K562 (cell line): Measurements from ENCODE around the gene PPP1R9B. TPM values are rescaled to one million over a fixed set of nuclear protein-coding genes. Genes with fewer than 3 reads are reported as not detected.

Source experiments
- AFF4 ChIP-seq: sonication (generic); formaldehyde crosslinking; IDR thresholded peaks from 2 replicates; pipeline ENCODE4 v1.8.0; 2023; ENCODE audit warnings: mild to moderate bottlenecking, missing genetic modification reagents
- ARID1B ChIP-seq: fragments of 450-650 bp; IDR thresholded peaks from 2 replicates; pipeline ENCODE4 v1.6.1; 2016; ENCODE audit warnings: antibody characterized with exemption, mild to moderate bottlenecking, inconsistent platforms
- ARID2 ChIP-seq: fragments of 450-650 bp; IDR thresholded peaks from 2 replicates; pipeline ENCODE4 v1.6.1; 2017; ENCODE audit warnings: antibody characterized with exemption, mild to moderate bottlenecking
- HMBOX1 ChIP-seq: sonication (generic); IDR thresholded peaks from 2 replicates; pipeline ENCODE4 v1.6.1; 2016
- ID3 ChIP-seq, 2 experiments: fragments of 250-450 bp in 1 of 2; fragments of 450-650 bp in 1 of 2; sonication (Bioruptor Pico) in 1 of 2; IDR thresholded peaks; 2 replicates each; pipeline versions ENCODE4 v1.6.1 to v1.8.0; 2016 to 2021; ENCODE audit warnings: mild to moderate bottlenecking in 2 of 2, moderate library complexity in 2 of 2, missing compliant biosample characterization in 1 of 2, missing genetic modification characterization in 1 of 2
- KDM1A ChIP-seq, 2 experiments: fragments of 450-650 bp; IDR thresholded peaks; 2 replicates each; pipeline ENCODE4 v1.6.1; 2016; ENCODE audit warnings: mild to moderate bottlenecking in 2 of 2
- POLR2B ChIP-seq: fragments of 450-650 bp; IDR thresholded peaks from 2 replicates; pipeline ENCODE4 v1.6.1; 2018; ENCODE audit warnings: low read depth; ENCODE audit not compliant: partially characterized antibody
- RB1 ChIP-seq: fragments of 450-650 bp; IDR thresholded peaks from 2 replicates; pipeline ENCODE4 v1.6.1; 2017; ENCODE audit warnings: low read depth, mild to moderate bottlenecking
- RFX5 ChIP-seq: IDR thresholded peaks from 2 replicates; pipeline ENCODE4 v1.6.1; 2011; ENCODE audit warnings: low read depth, mild to moderate bottlenecking, improper control_type of control experiment, low read length
- SMARCC2 ChIP-seq: fragments of 450-650 bp; IDR thresholded peaks from 2 replicates; pipeline ENCODE4 v1.6.1; 2017; ENCODE audit warnings: antibody characterized with exemption, moderate library complexity, mild to moderate bottlenecking, low read depth
- UBTF ChIP-seq, 2 experiments: IDR thresholded peaks; 2 replicates each; pipeline ENCODE4 v1.6.1; 2012; ENCODE audit warnings: improper control_type of control experiment in 2 of 2, low read depth in 2 of 2, low read length in 2 of 2, borderline replicate concordance in 1 of 2
- ZMIZ1 ChIP-seq, 2 experiments: fragments of 150-350 bp in 1 of 2; IDR thresholded peaks; 2 replicates each; pipeline ENCODE4 v1.6.1; 2012 to 2016; ENCODE audit warnings: low read depth in 2 of 2, low read length in 2 of 2, mild to moderate bottlenecking in 1 of 2, moderate library complexity in 1 of 2
- ZNF696 ChIP-seq: fragments of 250-450 bp; sonication (Bioruptor Pico); conservative IDR thresholded peaks from 2 replicates; pipeline ENCODE4 v1.4.0; 2020; ENCODE audit warnings: mild to moderate bottlenecking, moderate library complexity
- ZNF830 ChIP-seq: fragments of 250-450 bp; sonication (Bioruptor Pico); IDR thresholded peaks from 2 replicates; pipeline ENCODE4 v1.5.0; 2021; ENCODE audit warnings: mild to moderate bottlenecking
- polyA plus RNA-seq, 8 experiments: library from polyadenylated mRNA; depleted of rRNA in 4 of 8; stranded (reverse) in 5 of 8; unstranded in 3 of 8; fragments of >200 nt; fragmentation: Nextera tagmentation in 2 of 8; fragmentation: Illumina TruSeq in 1 of 8; extraction: Ambion mirVana in 2 of 8; extraction: Trizol in 1 of 8; gene quantifications; 2 replicates each; pipeline versions ENCODE4 v1.2.1 to v1.2.3, GENCODE V29; 2011 to 2014; ENCODE audit warnings: inconsistent platforms in 1 of 8, missing spikeins in 1 of 8
- total RNA-seq, 7 experiments: library from RNA; depleted of rRNA in 6 of 7; stranded (reverse); fragments of >200 nt in 6 of 7; fragmentation: Illumina TruSeq in 2 of 7; extraction: Trizol in 2 of 7; gene quantifications; 2 replicates each; pipeline versions ENCODE4 v1.2.1 to v1.2.3, GENCODE V29; 2011 to 2021; ENCODE audit warnings: low replicate concordance in 1 of 7

PPP1R9B gene
- total and polyA plus RNA-seq, 9 of the 15 experiments (the other 6 are each of a cell fraction or from before 2014, with no cell fraction given) = 0.10 to 63.5 (median 24.7) TPM

- no peak for TF ChIP-seq AFF4 (CRISPR knock-in tag)
- TF ChIP-seq KDM1A (IDR thresholded peaks at IDR 0.05) = peak; percentile 76 to 84
- peak; percentile 40; the same call in 1 of the 2 replicates for TF ChIP-seq HMBOX1
- TF ChIP-seq ID3 (CRISPR knock-in tag; IDR thresholded peaks at IDR 0.05) = no peak
- TF ChIP-seq ID3 (tag; IDR thresholded peaks at IDR 0.05) = peak; percentile 40; the same call in 1 of the 2 replicates
- TF ChIP-seq RFX5 = no peak
- TF ChIP-seq UBTF (IDR thresholded peaks at IDR 0.05; ENCODE audit: borderline replicate concordance in 1 of 2, low read depth in 2 of 2, low read length in 2 of 2) = peak in 1 of 2 experiments; percentile 79; a peak in 1 of 4 replicates
- TF ChIP-seq RB1 = no peak
- TF ChIP-seq ZMIZ1 (IDR thresholded peaks at IDR 0.05; ENCODE audit: low read depth in 2 of 2, low read length in 2 of 2) = no peak
- no peak for TF ChIP-seq ZNF830 (CRISPR knock-in tag)
- no peak for TF ChIP-seq ZNF696 (CRISPR knock-in tag)
- TF ChIP-seq POLR2B = no peak
- peak; percentile 89 for TF ChIP-seq ARID1B
- no peak for TF ChIP-seq ARID2
- TF ChIP-seq SMARCC2 = peak; percentile 40; the same call in 1 of the 2 replicates
Observed at GRCh38 chr17:50153650-50154575, 3.4 kb upstream of the PPP1R9B start (continued).
